KBM-7 (cell line): ENCODE measurements around the gene CDC40.
"Not testable (repeated sequence)": the region's sequence is repeated elsewhere in the genome, so short reads cannot be mapped to it uniquely, and the experiment has no call there.

Source experiments
- DNase-seq: peaks from one replicate; pipeline ENCODE4 v3.0.0-alpha.2; 2015
- in situ Hi-C: fragments of 300-500 bp; cut with MboI; formaldehyde crosslinking; loops from 2 replicates; pipeline ENCODE4 v1.14.3; 2020; ENCODE audit warnings: low sequenced_read_pairs, low pct_unique_long_range_greater_than_20kb, mixed read lengths

Gene CDC40

DNA sequence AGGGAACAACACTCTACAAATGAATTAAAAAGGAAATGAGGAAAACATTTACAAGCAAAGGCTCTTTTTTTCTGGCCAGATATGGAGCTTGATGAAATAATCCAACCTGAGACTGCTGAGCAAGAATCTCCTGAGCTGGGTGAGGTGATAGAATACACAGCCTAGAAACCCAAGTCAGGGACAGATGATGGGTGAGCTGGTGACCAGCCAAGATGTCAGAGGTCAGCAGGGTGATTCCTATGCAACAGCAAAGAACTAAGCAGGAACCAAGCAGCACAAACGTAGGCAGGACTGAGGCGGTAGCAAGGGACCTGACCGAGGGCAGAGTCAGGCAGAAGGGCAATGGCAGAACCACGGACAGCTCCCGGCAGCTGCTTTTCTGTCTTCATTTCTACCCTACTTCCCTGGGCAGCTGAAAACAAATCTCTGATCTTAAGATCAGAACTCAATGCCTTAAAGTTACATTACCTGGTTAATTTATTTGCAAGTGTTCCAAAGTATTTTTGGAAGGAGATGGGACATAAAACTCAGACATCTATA lies 75.1 kb downstream of the CDC40 start:
- peak; percentile 53 for DNase-seq
- in situ Hi-C loops = no loop called here

GRCh38 chr6:110256366-110256765 lies 76.1 kb downstream of the CDC40 start:
- no peak for DNase-seq
- in situ Hi-C loops = no loop called here

GRCh38 chr6:110265273-110265672 lies 85.0 kb downstream of the CDC40 start:
- in situ Hi-C loops = no loop called here
- DNase-seq = no peak

DNA sequence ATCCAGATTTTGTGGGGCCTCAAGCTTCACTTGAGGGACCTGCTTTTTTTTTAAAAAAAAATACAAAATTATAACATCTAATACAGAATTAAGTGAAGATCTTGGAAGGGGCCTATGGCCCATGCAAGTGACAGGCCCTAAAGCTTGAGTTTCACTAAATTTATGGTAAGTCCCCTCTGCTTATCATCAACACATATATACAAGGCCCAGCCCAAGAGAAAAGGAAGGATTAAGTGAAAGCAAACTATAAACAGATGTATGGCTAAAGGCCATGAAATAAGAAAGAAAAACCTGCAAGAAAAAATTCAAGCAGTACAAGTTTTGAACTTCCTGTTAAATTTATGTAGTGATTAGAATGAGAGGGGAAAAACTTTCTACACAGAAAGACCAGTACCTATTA lies 86.8 kb downstream of the CDC40 start:
- in situ Hi-C loops = no loop called here
- no peak for DNase-seq

GRCh38 chr6:110269623-110270022 lies 89.4 kb downstream of the CDC40 start:
- DNase-seq = no peak
- in situ Hi-C loops = no loop called here

DNA sequence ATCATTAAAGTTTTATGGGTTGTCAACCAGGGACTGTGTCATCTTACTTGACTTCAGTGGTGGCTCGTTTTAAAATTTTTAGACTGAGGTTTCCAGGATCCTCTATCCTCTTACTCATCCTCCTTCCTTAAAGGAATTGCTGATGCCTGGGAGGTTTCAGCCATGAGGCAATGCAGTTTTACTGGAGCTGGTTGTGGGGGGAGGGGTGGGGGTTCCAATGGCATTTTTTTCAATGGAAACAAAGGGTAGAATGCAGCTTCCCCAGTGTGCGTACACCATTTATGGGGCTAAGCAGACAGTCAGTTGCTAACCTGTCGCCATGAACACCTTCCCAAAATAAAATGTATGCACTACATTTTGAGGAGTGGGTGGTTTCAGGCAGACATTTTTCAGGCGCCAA lies 89.9 kb downstream of the CDC40 start:
- in situ Hi-C loops = no loop called here
- no peak for DNase-seq

GRCh38 chr6:110271732-110272022 lies 91.5 kb downstream of the CDC40 start:
- no peak for DNase-seq
- in situ Hi-C loops = no loop called here

GRCh38 chr6:110272781-110273180 lies 92.6 kb downstream of the CDC40 start:
- DNase-seq, in situ Hi-C loops: not testable (repeated sequence)

DNA sequence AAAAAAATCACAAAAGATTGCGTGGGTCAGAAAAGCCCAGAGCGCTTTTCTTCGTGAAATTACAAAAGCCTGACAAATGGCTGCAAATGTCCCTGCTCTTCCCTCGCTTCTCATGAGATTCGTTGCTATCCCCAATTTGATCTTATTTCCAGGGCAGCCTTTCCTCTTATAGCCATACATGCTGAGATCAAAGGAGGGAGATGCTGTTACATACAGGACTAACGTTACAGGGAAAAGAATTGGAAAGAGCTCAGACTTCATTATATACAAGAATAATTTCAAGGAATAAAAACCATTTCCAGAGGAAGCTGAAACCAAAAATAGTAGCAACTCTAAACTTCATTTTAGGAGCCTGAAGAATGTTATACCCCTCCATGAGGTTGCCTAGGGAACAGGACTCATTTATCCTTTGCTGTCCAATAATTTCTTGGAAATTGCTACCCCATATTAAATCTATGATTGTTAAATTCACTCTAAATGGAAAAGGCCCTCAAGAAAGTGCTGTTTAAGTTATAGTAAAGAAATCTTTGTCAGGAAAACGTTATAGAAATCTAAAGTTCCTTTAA lies 97.0 kb downstream of the CDC40 start:
- in situ Hi-C loops = no loop called here
- no peak for DNase-seq
